Activated CD4-positive, alpha-beta T cell treated with anti-CD3 and anti-CD28 coated beads, Interleukin-2, amount 10 ng/mL, durations not matched to agents 24 days and 14 days (primary cell): ENCODE results near the gene NIPSNAP2. TPM values are rescaled to one million over a fixed set of nuclear protein-coding genes. Genes with fewer than 3 reads are reported as not detected.
A peak's percentile ranks its signal among the peaks of the same experiment; 100 is the strongest.
"Not testable (repeated sequence)": the region's sequence is repeated elsewhere in the genome, so short reads cannot be mapped to it uniquely, and the experiment has no call there.

Experiments used
- DNase-seq: peaks from one replicate; pipeline ENCODE4 v3.0.0; 2022
- H3K27ac Mint-ChIP-seq: one replicate; pipeline ENCODE4 v1.8.0; 2022; ENCODE audit warnings: mild to moderate bottlenecking, mixed read lengths
- H3K27me3 Mint-ChIP-seq: one replicate; pipeline ENCODE4 v1.8.0; 2022; ENCODE audit warnings: mixed read lengths
- H3K36me3 Mint-ChIP-seq: one replicate; pipeline ENCODE4 v1.8.0; 2022; ENCODE audit warnings: low read depth, mild to moderate bottlenecking, mixed read lengths
- H3K4me1 Mint-ChIP-seq: one replicate; pipeline ENCODE4 v1.8.0; 2021; ENCODE audit warnings: mixed read lengths
- H3K4me3 Mint-ChIP-seq: one replicate; pipeline ENCODE4 v1.8.0; 2022; ENCODE audit warnings: mild to moderate bottlenecking, moderate library complexity, mixed read lengths
- H3K9me3 Mint-ChIP-seq: one replicate; pipeline ENCODE4 v1.8.0; 2021; ENCODE audit warnings: mixed read lengths
- intact Hi-C: fragments of 100-400 bp; cut with micrococcal nuclease; formaldehyde crosslinking; loops from one replicate; pipeline ENCODE4 v1.15.1; 2023
- total RNA-seq: library from RNA; stranded (reverse); gene quantifications from 2 replicates; pipeline ENCODE4 v1.2.3, GENCODE V29; 2022

NIPSNAP2 gene
- total RNA-seq, 1 donor from 2014 or later, result 52.0 TPM

DNA sequence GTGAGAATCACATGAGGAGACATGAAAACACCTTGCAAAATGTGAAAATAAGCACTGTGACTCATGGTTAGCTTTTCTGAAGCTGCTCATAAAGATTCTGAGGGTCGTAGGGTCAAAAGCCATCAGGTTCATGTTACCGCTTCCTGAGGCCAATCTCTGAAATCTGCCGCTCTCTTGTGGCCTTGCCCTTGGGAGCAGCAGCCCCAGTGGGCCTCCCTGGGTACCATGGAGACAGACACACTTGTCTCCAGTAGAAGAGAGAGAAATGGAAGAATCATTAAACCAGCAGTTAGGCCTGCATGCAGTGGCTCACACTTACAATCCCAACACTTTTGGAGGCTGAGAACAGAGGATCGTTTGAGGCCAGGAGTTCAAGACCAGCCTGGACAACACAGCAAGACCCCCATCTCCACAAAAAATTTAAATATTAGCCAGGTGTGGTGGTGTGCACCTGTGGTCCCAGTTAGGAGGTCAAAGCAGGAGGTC lies 42.8 kb downstream of the NIPSNAP2 start:
- H3K9me3 Mint-ChIP-seq, result no peaks in the 10 kb centered on the region
- DNase-seq, result no peak
- no peaks in the 10 kb centered on the region for H3K27me3 Mint-ChIP-seq
- peaks cover 5% of the 10 kb centered on the region for H3K36me3 Mint-ChIP-seq
- H3K27ac Mint-ChIP-seq, result no peak overlapping the region
- intact Hi-C loops, result no loop called here
- H3K4me3 Mint-ChIP-seq, result no peak overlapping the region
- H3K4me1 Mint-ChIP-seq, result peaks cover 3% of the 10 kb centered on the region

GRCh38 chr7:56007891-56008290 lies 43.5 kb downstream of the NIPSNAP2 start:
- Mint-ChIP-seq H3K4me3 (no peak overlapping the region), H3K27me3 (no peaks in the 10 kb centered on the region), H3K4me1 (peaks cover 3% of the 10 kb centered on the region), H3K27ac (no peak overlapping the region), H3K36me3 (peaks cover 5% of the 10 kb centered on the region), H3K9me3 (no peaks in the 10 kb centered on the region)
- DNase-seq, result no peak
- intact Hi-C loops, result no loop called here

- Mint-ChIP-seq H3K4me3 (no peak overlapping the region), H3K4me1 (peaks cover 3% of the 10 kb centered on the region), H3K9me3 (no peaks in the 10 kb centered on the region), H3K27ac (no peak overlapping the region), H3K36me3 (peaks cover 9% of the 10 kb centered on the region), H3K27me3 (no peaks in the 10 kb centered on the region)
- no peak for DNase-seq
- intact Hi-C loops, result no loop called here
Measured at GRCh38 chr7:56009695-56010094, 45.3 kb downstream of the NIPSNAP2 start.

DNA sequence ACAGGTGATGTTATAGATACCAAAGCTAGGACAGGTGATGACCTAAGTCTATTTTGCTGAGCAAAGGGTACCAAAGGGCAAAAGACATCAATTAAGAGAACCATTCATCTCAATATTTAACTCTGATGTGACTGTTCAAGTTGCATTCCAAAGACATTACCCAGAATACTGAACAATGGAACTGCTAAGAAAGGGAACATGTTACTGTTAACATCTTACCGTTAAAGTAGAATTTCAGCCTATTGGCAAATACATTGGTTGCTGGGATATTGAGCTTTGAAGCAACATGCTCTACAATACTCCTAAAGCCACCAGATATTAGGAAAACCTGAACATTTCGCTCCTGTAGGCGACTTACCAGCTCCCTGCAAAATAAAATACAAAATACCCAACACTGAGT lies 52.6 kb downstream of the NIPSNAP2 start:
- H3K4me1 Mint-ChIP-seq, DNase-seq, H3K9me3 Mint-ChIP-seq, H3K27me3 Mint-ChIP-seq, H3K4me3 Mint-ChIP-seq, intact Hi-C loops, H3K27ac Mint-ChIP-seq: not testable (repeated sequence)
- H3K36me3 Mint-ChIP-seq, result peaks cover 16% of the 10 kb centered on the region

DNA sequence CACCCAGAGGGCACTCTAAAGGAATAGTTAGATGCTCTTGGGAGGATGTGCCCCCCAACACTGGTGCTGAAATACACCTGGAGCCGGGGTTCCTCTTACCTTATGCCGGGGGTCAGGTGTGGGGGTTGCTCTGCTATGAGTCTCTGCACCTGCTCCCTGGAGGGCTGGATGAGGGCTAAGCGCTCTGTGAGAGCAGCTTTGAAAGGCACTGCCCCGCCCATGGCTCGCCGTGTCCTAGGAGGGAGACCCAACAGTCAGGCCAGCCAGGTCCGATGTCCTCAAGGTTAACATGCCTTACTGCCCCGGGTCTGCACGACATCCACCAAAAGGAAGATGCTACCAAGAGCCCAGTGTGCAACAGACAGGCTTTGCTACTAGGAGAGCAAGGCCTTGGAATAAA lies 55.1 kb downstream of the NIPSNAP2 start:
- DNase-seq, result no peak
- intact Hi-C loops, result no loop called here
- Mint-ChIP-seq H3K36me3 (peaks cover 14% of the 10 kb centered on the region), H3K27ac (no peak overlapping the region), H3K4me1 (no peaks in the 10 kb centered on the region), H3K9me3 (no peaks in the 10 kb centered on the region), H3K27me3 (no peaks in the 10 kb centered on the region), H3K4me3 (no peak overlapping the region)

DNA sequence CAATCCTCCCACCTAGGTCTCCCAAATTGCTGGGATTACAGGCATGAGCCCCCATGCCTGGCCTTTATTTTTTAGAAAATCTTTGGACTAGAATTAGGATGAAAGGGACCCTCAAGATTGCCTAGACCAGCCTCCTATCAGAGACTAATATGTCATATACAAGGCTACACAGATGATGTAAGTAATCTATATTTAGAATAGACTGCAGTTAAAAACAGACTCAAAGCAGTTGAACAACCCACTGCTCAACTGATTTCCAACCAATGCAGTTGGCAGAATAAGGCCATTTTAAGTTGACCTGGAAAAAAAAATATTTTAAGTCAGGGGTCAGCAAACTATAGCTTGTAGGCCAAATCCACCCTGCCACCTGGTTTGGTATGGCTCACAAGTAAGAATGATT lies 59.1 kb downstream of the NIPSNAP2 start:
- Mint-ChIP-seq H3K36me3 (peaks cover 17% of the 10 kb centered on the region), H3K4me1 (no peaks in the 10 kb centered on the region), H3K27ac (no peak overlapping the region)

DNA sequence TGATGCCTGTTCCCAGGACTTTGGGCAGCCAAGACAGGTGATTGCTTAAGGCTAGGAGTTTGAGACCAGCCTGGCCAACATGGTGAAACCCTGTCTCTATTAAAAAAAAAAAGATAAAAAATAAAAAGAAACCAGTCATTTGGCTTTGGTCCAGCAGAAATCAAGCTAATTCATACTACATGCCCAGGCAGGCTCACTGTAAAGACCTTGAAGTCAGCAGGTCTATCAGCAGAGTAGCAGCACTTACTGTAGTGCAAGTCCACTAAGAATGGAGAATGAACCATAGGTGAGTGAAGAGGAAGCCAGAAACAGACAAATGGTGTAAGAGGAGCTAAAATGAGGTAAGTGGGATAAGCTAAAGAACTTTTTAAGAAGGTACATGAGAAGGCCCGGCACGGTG lies 62.2 kb downstream of the NIPSNAP2 start:
- Mint-ChIP-seq H3K9me3 (no peaks in the 10 kb centered on the region), H3K27ac (peak overlapping the region; percentile 9), H3K4me1 (no peaks in the 10 kb centered on the region), H3K27me3 (no peaks in the 10 kb centered on the region), H3K36me3 (peaks cover 10% of the 10 kb centered on the region), H3K4me3 (no peak overlapping the region)
- DNase-seq, result no peak
- intact Hi-C loops, result no loop called here

More for the DNA sequence above, 59.1 kb downstream of the NIPSNAP2 start:
- no peak overlapping the region for H3K4me3 Mint-ChIP-seq
- intact Hi-C loops, result no loop called here
- no peak for DNase-seq
- H3K27me3 Mint-ChIP-seq, result no peaks in the 10 kb centered on the region
- H3K9me3 Mint-ChIP-seq, result no peaks in the 10 kb centered on the region

GRCh38 chr7:56028942-56029630 lies 64.7 kb downstream of the NIPSNAP2 start:
- peaks cover 8% of the 10 kb centered on the region for H3K4me1 Mint-ChIP-seq
- intact Hi-C loops, result no loop called here
- H3K27ac Mint-ChIP-seq, result no peak overlapping the region
- H3K27me3 Mint-ChIP-seq, result no peaks in the 10 kb centered on the region
- no peaks in the 10 kb centered on the region for H3K9me3 Mint-ChIP-seq
- no peak overlapping the region for H3K4me3 Mint-ChIP-seq
- no peak for DNase-seq
- peaks cover 12% of the 10 kb centered on the region for H3K36me3 Mint-ChIP-seq

- H3K4me3 Mint-ChIP-seq, result no peak overlapping the region
Measured at GRCh38 chr7:56030340-56030739, 66.0 kb downstream of the NIPSNAP2 start.

DNA sequence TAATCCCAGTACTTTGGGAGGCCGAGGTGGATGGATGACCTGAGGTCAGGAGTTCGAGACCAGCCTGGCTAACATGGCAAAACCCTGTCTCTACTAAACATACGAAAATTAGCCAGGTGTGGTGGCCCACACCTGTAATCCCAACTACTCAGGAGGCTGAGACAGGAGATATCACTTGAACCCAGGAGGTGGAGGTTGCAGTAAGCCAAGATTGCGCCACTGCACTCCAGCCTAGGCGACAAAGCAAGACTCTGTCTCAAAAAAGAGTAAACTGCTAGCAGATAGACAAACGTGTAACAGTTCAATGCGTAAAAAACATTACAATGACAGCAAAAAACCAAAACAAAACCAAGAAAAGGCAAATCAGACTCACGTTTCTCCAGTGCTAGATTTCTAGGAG lies 67.2 kb downstream of the NIPSNAP2 start:
- H3K27ac Mint-ChIP-seq, H3K9me3 Mint-ChIP-seq, intact Hi-C loops, DNase-seq, H3K27me3 Mint-ChIP-seq, H3K4me1 Mint-ChIP-seq: not testable (repeated sequence)
- Mint-ChIP-seq H3K36me3 (peaks cover 11% of the 10 kb centered on the region), H3K4me3 (peak overlapping the region; percentile 53)

More at GRCh38 chr7:56030340-56030739, 66.0 kb downstream of the NIPSNAP2 start:
- Mint-ChIP-seq H3K4me1 (peaks cover 8% of the 10 kb centered on the region), H3K27me3 (no peaks in the 10 kb centered on the region), H3K27ac (no peak overlapping the region), H3K36me3 (peaks cover 12% of the 10 kb centered on the region), H3K9me3 (no peaks in the 10 kb centered on the region)
- intact Hi-C loops, result no loop called here
- no peak for DNase-seq

- H3K36me3 Mint-ChIP-seq, DNase-seq, intact Hi-C loops, H3K9me3 Mint-ChIP-seq, H3K4me1 Mint-ChIP-seq, H3K27ac Mint-ChIP-seq, H3K27me3 Mint-ChIP-seq: not testable (repeated sequence)
- peak overlapping the region; percentile 53 for H3K4me3 Mint-ChIP-seq
Measured at GRCh38 chr7:56032578-56032977, 68.2 kb downstream of the NIPSNAP2 start.

DNA sequence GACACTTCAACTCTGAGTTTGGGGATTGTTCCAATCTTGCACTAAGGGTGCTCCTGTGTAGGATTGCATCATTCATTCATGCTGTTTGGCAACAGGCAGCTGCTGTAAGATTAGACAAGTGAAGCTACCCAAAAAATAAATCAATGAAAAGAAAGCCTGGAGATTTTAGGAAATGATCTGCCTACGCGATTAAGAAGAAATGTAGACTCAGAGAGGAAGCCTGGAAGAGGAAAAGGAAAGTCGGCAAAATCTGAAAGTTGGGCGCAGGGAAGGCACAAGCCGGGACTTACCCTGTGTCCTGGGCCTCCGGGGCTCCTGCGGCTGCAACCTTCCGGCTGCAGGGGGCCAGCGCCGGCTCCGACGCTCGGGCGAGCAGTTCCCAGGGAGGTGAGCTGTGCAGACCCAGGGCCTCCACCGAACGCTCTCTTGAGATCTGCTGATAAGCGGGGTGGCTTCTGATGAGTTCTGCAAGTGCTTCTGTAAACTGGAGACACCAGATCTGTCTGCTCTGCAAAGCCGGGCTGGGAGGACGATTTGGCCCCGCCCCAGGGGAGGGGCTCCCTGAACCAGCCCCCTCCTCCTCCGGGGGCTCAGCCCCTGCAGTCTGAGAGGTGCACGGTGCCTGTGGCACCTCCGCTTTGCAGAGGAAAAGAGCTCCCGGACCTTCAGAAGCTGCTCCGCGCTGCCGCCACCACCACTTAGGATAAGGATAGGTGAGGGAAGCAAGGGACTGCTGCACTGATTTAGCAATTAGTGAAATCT lies 69.5 kb downstream of the NIPSNAP2 start:
- intact Hi-C loops, result loop anchor here (1.0 kb wide), 1 partner anchor 17 kb away; the partner anchor contains the start of genes CCT6A and PSPH
- Mint-ChIP-seq H3K27me3 (no peaks in the 10 kb centered on the region), H3K9me3 (no peaks in the 10 kb centered on the region)

DNA sequence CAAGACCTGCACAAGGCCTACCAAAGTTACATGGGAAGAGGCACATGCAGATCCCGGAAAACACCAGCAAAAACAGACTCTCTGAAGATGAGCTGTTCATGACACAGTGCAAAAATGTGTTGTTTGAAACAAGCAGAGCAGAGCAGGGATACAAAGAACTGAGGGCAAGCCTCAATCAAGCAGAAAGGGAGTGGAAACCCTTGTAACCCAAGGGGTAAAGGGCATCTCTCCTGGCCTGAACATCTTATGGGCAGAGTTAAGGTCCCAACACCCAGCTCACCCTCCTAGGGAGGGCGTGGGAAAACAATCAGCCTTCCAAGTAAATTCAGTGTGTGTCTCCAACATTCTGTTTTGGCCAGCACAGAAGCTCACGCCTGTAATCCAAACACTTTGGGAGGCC lies 76.3 kb downstream of the NIPSNAP2 start:
- H3K4me1 Mint-ChIP-seq, result no peaks in the 10 kb centered on the region
- intact Hi-C loops, result no loop called here
- no peaks in the 10 kb centered on the region for H3K9me3 Mint-ChIP-seq
- no peaks in the 10 kb centered on the region for H3K27me3 Mint-ChIP-seq
- peaks cover 10% of the 10 kb centered on the region for H3K36me3 Mint-ChIP-seq
- no peak overlapping the region for H3K27ac Mint-ChIP-seq
- no peak for DNase-seq
- H3K4me3 Mint-ChIP-seq, result no peak overlapping the region

More for the DNA sequence above, 69.5 kb downstream of the NIPSNAP2 start:
- peaks cover 7% of the 10 kb centered on the region for H3K36me3 Mint-ChIP-seq
- DNase-seq, result peak; percentile 94
- peaks cover 8% of the 10 kb centered on the region for H3K4me1 Mint-ChIP-seq
- peak overlapping the region; percentile 85 for H3K4me3 Mint-ChIP-seq
- H3K27ac Mint-ChIP-seq, result peak overlapping the region; percentile 56

DNA sequence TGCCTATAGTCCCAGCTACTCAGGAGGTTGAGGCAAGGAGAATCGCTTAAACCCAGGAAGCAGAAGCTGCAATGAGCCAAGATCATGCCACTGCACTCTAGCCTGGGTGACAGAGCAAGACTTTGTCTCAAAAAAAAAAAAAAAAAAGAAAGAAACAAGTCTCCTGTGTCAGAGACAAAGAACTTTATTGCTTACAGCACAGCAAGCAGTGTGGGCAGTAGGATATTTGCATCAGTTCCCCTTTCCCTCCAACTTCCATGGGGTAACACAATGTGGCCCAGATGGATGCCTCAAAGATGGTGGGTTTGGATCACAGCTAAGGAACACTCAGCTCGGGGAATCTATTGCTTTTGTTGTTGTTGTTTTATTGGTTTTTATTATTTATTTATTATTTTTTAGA lies 81.4 kb downstream of the NIPSNAP2 start:
- H3K27me3 Mint-ChIP-seq, H3K9me3 Mint-ChIP-seq, H3K27ac Mint-ChIP-seq, DNase-seq, intact Hi-C loops, H3K4me3 Mint-ChIP-seq, H3K36me3 Mint-ChIP-seq: not testable (repeated sequence)
- peaks cover 11% of the 10 kb centered on the region for H3K4me1 Mint-ChIP-seq
